K562 (cell line): ENCODE results near the gene TMEFF1. TPM values are rescaled to one million over a fixed set of nuclear protein-coding genes. Genes with fewer than 3 reads are reported as not detected.

Experiments used
- CBX8 ChIP-seq: fragments of 200-600 bp; sonication (generic); IDR thresholded peaks from 2 replicates; pipeline ENCODE4 v1.6.1; 2012; ENCODE audit warnings: borderline replicate concordance, mixed run types, low read depth, mild to moderate bottlenecking, moderate library complexity, mixed read lengths, low read length, control low read depth, inconsistent platforms; ENCODE audit not compliant: poor library complexity, severe bottlenecking; ENCODE audit errors: extremely low read depth
- EP300 ChIP-seq: IDR thresholded peaks from 2 replicates; pipeline ENCODE4 v1.6.1; 2012; ENCODE audit warnings: low read length, improper control_type of control experiment
- ETV1 ChIP-seq: fragments of 450-650 bp; conservative IDR thresholded peaks from 2 replicates; pipeline ENCODE4 v1.6.1; 2016; ENCODE audit warnings: missing genetic modification characterization, control low read depth, low read depth, missing compliant biosample characterization
- FOXA3 ChIP-seq, 2 experiments: fragments of 450-650 bp in 1 of 2; sonication (generic) in 1 of 2; formaldehyde crosslinking; IDR thresholded peaks in 1 of 2; conservative IDR thresholded peaks in 1 of 2; 2 replicates each; pipeline versions ENCODE4 v1.4.0 to v1.8.0; 2020 to 2022; ENCODE audit warnings: mild to moderate bottlenecking in 2 of 2, missing genetic modification reagents in 1 of 2
- HDAC1 ChIP-seq, 2 experiments: fragments of 450-650 bp; IDR thresholded peaks; 2 replicates each; pipeline ENCODE4 v1.6.1; 2016 to 2017; ENCODE audit warnings: inconsistent platforms in 1 of 2, mild to moderate bottlenecking in 1 of 2, moderate library complexity in 1 of 2
- MXI1 ChIP-seq: IDR thresholded peaks from 2 replicates; pipeline ENCODE4 v1.6.1; 2011; ENCODE audit warnings: low read depth, mild to moderate bottlenecking, improper control_type of control experiment, low read length
- SOX6 ChIP-seq: fragments of 450-650 bp; IDR thresholded peaks from 2 replicates; pipeline ENCODE4 v1.6.1; 2014; ENCODE audit warnings: mild to moderate bottlenecking
- SUPT5H ChIP-seq: fragments of 450-650 bp; IDR thresholded peaks from 2 replicates; pipeline ENCODE4 v1.6.1; 2016
- TBL1XR1 ChIP-seq, 2 experiments: IDR thresholded peaks; 2 replicates each; pipeline ENCODE4 v1.6.1; 2012; ENCODE audit warnings: improper control_type of control experiment in 2 of 2, low read length in 2 of 2, mild to moderate bottlenecking in 1 of 2
- TCF7L2 ChIP-seq: fragments of 150-350 bp; IDR thresholded peaks from 2 replicates; pipeline ENCODE4 v1.6.1; 2016; ENCODE audit warnings: low read depth, mild to moderate bottlenecking, low read length, moderate library complexity
- ZFP30 ChIP-seq: fragments of 250-450 bp; sonication (Bioruptor Pico); IDR thresholded peaks from 2 replicates; pipeline ENCODE4 v1.8.0; 2022; ENCODE audit warnings: moderate library complexity, mild to moderate bottlenecking, inconsistent platforms, borderline replicate concordance
- ZNF140 ChIP-seq: fragments of 250-450 bp; sonication (Bioruptor Pico); IDR thresholded peaks from 2 replicates; pipeline ENCODE4 v1.8.0; 2021; ENCODE audit warnings: moderate library complexity, mild to moderate bottlenecking, inconsistent platforms
- ZNF282 ChIP-seq: sonication (generic); formaldehyde crosslinking; IDR thresholded peaks from 2 replicates; pipeline ENCODE4 v1.8.1; 2023; ENCODE audit warnings: missing genetic modification reagents
- polyA plus RNA-seq, 8 experiments: library from polyadenylated mRNA; depleted of rRNA in 4 of 8; stranded (reverse) in 5 of 8; unstranded in 3 of 8; fragments of >200 nt; fragmentation: Nextera tagmentation in 2 of 8; fragmentation: Illumina TruSeq in 1 of 8; extraction: Ambion mirVana in 2 of 8; extraction: Trizol in 1 of 8; gene quantifications; 2 replicates each; pipeline versions ENCODE4 v1.2.1 to v1.2.3, GENCODE V29; 2011 to 2014; ENCODE audit warnings: inconsistent platforms in 1 of 8, missing spikeins in 1 of 8
- total RNA-seq, 7 experiments: library from RNA; depleted of rRNA in 6 of 7; stranded (reverse); fragments of >200 nt in 6 of 7; fragmentation: Illumina TruSeq in 2 of 7; extraction: Trizol in 2 of 7; gene quantifications; 2 replicates each; pipeline versions ENCODE4 v1.2.1 to v1.2.3, GENCODE V29; 2011 to 2021; ENCODE audit warnings: low replicate concordance in 1 of 7
- TF ChIP-seq, protein P1 (sequence below), 2 experiments: fragments of 450-650 bp; IDR thresholded peaks; 2 replicates each; pipeline ENCODE4 v1.6.1; 2016; ENCODE audit warnings: mild to moderate bottlenecking in 2 of 2, borderline replicate concordance in 1 of 2, low read depth in 1 of 2, moderate library complexity in 1 of 2
- TF ChIP-seq, protein P2 (sequence below): fragments of 250-450 bp; sonication (Bioruptor Pico); IDR thresholded peaks from 2 replicates; pipeline ENCODE4 v1.8.0; 2021; ENCODE audit warnings: mild to moderate bottlenecking, moderate library complexity
- TF ChIP-seq, protein P3 (sequence below): fragments of 450-650 bp; conservative IDR thresholded peaks from 2 replicates; pipeline ENCODE4 v1.6.1; 2016; ENCODE audit warnings: missing genetic modification characterization, low read depth, mild to moderate bottlenecking, missing compliant biosample characterization, moderate library complexity

TMEFF1 gene
- total and polyA plus RNA-seq, 9 of the 15 experiments (the other 6 are each of a cell fraction or from before 2014, with no cell fraction given), result 0.07 to 1.1 (median 0.28) TPM; not detected in 2

DNA sequence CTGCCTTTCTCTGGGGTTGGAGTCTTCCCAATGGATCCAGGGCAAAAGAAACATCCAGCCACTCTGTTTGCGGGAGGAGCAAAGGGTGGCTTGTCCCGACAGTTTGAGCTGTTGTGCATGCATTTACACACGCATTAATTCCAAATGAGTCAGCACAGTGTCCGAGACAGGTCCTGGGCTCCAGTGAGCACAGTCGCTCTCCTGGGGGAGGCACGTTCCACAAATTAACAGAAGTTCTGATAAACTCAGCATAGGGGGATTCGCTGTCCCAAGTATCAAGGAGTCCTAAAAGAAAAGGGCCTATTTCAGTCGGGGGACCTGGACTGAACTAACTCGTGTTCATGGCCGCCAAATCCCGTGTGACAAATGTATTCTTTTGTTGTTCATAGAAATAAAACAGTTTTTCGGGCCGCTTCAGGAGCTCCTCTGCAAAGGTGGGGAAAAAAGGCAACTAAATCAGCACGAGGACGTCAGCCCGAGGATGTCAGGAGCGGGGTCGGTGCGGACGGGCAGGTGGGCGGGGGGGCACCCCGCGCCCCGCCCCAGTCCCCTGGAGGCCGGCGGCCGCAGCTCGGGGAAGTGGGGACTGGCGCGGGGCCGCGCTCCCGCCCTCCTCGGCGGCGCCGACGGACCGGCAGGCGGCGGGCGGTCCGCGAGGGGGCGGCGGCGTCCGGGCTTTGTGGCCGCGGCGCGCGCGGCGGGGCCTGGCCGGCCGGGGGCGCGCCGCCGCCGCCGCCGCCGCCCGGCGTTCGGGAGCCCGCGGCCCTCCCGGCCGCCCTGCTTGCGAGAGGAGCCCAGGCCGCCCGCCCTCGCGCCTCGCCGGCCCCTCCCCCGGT lies 46.2 kb upstream of the TMEFF1 start, which contains the start of gene MSANTD3 (continued):
- TF ChIP-seq, protein P1, sequence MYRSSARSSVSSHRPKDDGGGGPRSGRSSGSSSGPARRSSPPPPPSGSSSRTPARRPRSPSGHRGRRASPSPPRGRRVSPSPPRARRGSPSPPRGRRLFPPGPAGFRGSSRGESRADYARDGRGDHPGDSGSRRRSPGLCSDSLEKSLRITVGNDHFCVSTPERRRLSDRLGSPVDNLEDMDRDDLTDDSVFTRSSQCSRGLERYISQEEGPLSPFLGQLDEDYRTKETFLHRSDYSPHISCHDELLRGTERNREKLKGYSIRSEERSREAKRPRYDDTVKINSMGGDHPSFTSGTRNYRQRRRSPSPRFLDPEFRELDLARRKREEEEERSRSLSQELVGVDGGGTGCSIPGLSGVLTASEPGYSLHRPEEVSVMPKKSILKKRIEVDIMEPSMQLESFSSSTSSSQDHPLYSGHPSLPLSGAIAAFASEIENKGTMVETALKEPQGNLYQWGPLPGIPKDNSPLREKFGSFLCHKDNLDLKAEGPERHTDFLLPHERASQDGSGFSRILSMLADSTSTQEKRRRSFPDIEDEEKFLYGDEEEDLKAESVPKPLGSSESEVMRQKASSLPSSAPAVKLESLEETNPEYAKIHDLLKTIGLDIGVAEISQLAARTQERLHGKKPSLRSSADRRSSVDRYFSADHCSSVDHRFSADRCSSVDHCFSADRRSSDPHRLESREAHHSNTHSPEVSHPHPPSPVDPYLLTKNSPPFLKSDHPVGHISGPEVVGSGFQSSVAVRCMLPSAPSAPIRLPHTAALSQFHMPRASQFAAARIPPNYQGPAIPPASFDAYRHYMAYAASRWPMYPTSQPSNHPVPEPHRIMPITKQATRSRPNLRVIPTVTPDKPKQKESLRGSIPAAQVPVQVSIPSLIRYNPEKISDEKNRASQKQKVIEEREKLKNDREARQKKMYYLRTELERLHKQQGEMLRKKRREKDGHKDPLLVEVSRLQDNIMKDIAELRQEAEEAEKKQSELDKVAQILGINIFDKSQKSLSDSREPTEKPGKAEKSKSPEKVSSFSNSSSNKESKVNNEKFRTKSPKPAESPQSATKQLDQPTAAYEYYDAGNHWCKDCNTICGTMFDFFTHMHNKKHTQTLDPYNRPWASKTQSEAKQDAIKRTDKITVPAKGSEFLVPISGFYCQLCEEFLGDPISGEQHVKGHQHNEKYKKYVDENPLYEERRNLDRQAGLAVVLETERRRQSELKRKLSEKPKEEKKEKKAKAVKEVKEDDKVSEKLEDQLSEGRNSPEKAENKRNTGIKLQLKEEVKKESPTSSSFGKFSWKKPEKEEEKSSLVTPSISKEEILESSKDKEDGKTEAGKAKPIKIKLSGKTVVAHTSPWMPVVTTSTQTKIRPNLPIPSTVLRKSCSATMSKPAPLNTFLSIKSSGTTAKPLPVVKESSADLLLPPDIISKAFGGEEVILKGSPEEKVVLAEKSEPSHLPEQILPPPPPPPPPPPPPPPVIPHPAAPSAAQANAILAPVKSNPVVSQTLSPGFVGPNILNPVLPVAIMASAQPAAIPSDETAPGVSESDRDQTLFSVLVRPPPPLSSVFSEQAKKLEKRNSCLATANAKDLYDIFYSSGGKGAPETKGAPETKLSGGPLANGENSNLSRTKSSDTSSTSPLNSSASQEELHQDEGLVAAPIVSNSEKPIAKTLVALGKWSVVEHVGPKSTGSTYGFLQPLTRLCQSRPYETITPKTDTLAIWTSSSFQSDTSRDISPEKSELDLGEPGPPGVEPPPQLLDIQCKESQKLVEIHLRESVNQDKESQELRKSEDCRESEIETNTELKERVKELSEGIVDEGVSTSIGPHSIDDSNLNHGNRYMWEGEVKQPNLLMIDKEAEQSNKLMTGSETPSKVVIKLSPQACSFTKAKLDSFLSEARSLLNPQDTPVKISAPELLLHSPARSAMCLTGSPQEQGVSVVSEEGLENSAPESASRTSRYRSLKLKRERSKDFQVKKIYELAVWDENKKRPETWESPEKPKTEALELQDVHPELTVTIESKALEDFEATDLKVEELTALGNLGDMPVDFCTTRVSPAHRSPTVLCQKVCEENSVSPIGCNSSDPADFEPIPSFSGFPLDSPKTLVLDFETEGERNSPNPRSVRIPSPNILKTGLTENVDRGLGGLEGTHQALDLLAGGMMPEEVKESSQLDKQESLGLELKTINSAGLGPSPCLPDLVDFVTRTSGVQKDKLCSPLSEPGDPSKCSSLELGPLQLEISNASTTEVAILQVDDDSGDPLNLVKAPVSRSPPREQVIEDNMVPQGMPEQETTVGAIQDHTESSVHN (IDR thresholded peaks at IDR 0.05; ENCODE audit: borderline replicate concordance in 1 of 2, low read depth in 1 of 2), result peak in 1 of 2 experiments; percentile 56; a peak in 1 of 4 replicates
- TF ChIP-seq, protein P2, sequence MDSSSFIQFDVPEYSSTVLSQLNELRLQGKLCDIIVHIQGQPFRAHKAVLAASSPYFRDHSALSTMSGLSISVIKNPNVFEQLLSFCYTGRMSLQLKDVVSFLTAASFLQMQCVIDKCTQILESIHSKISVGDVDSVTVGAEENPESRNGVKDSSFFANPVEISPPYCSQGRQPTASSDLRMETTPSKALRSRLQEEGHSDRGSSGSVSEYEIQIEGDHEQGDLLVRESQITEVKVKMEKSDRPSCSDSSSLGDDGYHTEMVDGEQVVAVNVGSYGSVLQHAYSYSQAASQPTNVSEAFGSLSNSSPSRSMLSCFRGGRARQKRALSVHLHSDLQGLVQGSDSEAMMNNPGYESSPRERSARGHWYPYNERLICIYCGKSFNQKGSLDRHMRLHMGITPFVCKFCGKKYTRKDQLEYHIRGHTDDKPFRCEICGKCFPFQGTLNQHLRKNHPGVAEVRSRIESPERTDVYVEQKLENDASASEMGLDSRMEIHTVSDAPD (CRISPR knock-in tag), result no peak
- TF ChIP-seq FOXA3 (CRISPR knock-in tag; conservative IDR thresholded peaks at IDR 0.05 in 1 of 2, IDR thresholded peaks at IDR 0.05 in 1 of 2) (no peak), ZNF282 (CRISPR knock-in tag) (no peak), CBX8 (no peak), SOX6 (peak; percentile 11; the same call in 1 of the 2 replicates), ETV1 (no peak), TCF7L2 (no peak), ZFP30 (no peak), HDAC1 (IDR thresholded peaks at IDR 0.05) (no peak; a peak in 1 of 4 replicates), SUPT5H (peak; percentile 69), ZNF140 (CRISPR knock-in tag) (no peak), EP300 (peak; percentile 61; the same call in 1 of the 2 replicates), TBL1XR1 (IDR thresholded peaks at IDR 0.05; ENCODE audit: low read length in 2 of 2) (no peak), MXI1 (no peak)
- TF ChIP-seq, protein P3, sequence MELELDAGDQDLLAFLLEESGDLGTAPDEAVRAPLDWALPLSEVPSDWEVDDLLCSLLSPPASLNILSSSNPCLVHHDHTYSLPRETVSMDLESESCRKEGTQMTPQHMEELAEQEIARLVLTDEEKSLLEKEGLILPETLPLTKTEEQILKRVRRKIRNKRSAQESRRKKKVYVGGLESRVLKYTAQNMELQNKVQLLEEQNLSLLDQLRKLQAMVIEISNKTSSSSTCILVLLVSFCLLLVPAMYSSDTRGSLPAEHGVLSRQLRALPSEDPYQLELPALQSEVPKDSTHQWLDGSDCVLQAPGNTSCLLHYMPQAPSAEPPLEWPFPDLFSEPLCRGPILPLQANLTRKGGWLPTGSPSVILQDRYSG (tag), result peak; percentile 46; the same call in 1 of the 2 replicates
